IPS DF 4.7 (cell line): ENCODE measurements around the gene HBZ.
"Not testable (repeated sequence)": the region's sequence is repeated elsewhere in the genome, so short reads cannot be mapped to it uniquely, and the experiment has no call there.

Source experiments
- DNase-seq: peaks from one replicate; pipeline ENCODE4 v3.0.0-alpha.2; 2013; ENCODE audit warnings: low spot score; ENCODE audit errors: extremely low read depth

HBZ gene

GRCh38 chr16:164827-165538 lies 12.5 kb downstream of the HBZ start:
- DNase-seq, result no peak

DNA sequence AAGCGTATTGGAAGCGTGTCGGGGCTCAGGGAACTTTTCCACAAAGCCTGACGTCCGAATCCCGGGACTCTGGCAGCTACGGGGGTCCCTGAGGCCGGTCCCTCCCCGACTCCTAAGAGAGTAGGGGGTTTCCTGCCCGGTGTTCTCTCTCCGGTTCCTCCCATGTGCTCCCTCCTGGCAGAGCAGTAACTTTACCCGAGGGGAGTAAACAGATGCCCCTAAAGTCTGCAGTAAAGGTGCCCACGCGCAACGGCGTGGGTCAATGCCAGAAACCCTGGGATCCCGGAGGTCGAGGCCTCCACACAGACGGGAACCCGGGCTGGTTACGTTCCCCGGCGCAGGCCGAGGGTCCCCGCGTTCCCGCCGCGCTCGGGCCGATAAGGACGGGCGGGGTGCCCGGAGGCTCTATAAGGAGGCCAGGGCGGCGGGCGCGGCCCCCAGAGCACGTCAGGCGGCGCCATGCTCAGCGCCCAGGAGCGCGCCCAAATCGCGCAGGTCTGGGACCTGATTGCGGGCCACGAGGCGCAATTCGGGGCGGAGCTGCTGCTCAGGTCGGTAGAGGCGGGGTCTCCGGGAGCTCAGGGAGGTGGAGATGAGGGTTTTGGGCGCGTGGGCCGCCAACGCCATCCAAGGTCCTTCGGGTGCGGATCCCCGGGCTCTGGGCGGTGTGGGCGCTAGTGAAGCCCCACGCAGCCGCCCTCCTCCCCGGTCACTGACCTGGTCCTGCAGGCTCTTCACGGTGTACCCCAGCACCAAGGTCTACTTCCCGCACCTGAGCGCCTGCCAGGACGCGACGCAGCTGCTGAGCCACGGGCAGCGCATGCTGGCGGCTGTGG lies 13.3 kb downstream of the HBZ start, which contains the start of gene HBM:
TSS of gene HBM (plus strand) at position 440 of the 836 bp plus-strand sequence. CDS start at position 460, 20 bp downstream.
- DNase-seq, result no peak

DNA sequence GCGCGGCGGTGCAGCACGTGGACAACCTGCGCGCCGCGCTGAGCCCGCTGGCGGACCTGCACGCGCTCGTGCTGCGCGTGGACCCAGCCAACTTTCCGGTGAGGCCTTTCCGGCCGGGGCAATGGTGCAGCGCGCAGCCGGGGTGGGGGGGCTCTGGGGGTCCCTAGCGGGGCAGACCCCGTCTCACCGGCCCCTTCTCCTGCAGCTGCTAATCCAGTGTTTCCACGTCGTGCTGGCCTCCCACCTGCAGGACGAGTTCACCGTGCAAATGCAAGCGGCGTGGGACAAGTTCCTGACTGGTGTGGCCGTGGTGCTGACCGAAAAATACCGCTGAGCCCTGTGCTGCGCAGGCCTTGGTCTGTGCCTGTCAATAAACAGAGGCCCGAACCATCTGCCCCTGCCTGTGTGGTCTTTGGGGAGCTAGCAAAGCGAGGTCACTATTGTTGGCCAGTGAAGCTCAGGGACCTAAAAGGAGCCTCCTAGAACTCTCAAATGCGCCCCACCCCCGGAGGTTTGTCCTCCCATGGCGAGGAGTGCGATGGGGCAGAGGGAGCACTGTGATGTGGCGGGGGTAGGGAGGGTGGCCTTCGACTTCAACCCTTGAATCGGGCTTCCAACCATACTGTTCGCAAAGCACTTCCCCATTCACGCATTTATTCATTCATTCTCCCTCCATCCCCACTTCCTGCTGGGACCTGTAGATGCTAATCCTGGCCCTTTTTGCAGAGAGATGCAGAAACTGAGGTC lies 14.1 kb downstream of the HBZ start:
- DNase-seq, result no peak

- no peak for DNase-seq
Observed at GRCh38 chr16:167122-167690, 14.8 kb downstream of the HBZ start.

DNA sequence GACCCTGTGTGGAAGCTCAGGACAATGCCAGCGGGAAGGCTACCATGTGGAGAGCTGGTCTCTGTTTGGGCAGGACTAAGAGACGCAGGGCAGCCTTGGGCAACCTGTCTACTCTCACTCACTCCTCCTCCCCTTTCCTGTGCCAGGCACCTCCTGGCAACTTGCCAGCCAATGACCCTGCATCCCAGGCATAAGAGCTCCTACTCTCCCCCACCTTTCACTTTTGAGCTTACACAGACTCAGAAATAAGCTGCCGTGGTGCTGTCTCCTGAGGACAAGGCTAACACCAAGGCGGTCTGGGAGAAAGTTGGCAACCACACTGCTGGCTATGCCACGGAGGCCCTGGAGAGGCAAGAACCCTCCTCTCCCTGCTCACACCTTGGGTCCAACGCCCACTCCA lies 16.0 kb downstream of the HBZ start:
- no peak for DNase-seq

GRCh38 chr16:169014-169413 lies 16.6 kb downstream of the HBZ start:
- no peak for DNase-seq

- DNase-seq, result not testable (repeated sequence)
Observed at GRCh38 chr16:170088-170507, 17.7 kb downstream of the HBZ start.

- no peak for DNase-seq
Observed at GRCh38 chr16:170788-171187, 18.3 kb downstream of the HBZ start.

- DNase-seq, result not testable (repeated sequence)
Observed at GRCh38 chr16:172374-172941, 20.0 kb downstream of the HBZ start, which contains the start of gene HBA2. HBA2 (plus strand) TSS chr16:172876; CDS start chr16:172913, 37 bp downstream.

DNA sequence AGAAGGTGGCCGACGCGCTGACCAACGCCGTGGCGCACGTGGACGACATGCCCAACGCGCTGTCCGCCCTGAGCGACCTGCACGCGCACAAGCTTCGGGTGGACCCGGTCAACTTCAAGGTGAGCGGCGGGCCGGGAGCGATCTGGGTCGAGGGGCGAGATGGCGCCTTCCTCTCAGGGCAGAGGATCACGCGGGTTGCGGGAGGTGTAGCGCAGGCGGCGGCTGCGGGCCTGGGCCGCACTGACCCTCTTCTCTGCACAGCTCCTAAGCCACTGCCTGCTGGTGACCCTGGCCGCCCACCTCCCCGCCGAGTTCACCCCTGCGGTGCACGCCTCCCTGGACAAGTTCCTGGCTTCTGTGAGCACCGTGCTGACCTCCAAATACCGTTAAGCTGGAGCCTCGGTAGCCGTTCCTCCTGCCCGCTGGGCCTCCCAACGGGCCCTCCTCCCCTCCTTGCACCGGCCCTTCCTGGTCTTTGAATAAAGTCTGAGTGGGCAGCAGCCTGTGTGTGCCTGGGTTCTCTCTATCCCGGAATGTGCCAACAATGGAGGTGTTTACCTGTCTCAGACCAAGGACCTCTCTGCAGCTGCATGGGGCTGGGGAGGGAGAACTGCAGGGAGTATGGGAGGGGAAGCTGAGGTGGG lies 20.9 kb downstream of the HBZ start:
- DNase-seq, result not testable (repeated sequence)

DNA sequence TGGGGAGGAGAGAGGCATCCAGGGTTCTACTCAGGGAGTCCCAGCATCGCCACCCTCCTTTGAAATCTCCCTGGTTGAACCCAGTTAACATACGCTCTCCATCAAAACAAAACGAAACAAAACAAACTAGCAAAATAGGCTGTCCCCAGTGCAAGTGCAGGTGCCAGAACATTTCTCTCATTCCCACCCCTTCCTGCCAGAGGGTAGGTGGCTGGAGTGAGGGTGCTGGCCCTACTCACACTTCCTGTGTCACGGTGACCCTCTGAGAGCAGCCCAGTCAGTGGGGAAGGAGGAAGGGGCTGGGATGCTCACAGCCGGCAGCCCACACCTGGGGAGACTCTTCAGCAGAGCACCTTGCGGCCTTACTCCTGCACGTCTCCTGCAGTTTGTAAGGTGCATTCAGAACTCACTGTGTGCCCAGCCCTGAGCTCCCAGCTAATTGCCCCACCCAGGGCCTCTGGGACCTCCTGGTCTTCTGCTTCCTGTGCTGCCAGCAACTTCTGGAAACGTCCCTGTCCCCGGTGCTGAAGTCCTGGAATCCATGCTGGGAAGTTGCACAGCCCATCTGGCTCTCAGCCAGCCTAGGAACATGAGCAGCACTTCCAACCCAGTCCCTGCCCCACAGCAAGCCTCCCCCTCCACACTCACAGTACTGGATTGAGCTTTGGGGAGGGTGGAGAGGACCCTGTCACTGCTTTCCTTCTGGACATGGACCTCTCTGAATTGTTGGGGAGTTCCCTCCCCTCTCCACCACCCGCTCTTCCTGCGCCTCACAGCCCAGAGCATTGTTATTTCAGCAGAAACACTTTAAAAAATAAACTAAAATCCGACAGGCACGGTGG lies 21.7 kb downstream of the HBZ start:
- DNase-seq, result not testable (repeated sequence)

- no peak for DNase-seq
Observed at GRCh38 chr16:175011-175949, 22.8 kb downstream of the HBZ start.

DNA sequence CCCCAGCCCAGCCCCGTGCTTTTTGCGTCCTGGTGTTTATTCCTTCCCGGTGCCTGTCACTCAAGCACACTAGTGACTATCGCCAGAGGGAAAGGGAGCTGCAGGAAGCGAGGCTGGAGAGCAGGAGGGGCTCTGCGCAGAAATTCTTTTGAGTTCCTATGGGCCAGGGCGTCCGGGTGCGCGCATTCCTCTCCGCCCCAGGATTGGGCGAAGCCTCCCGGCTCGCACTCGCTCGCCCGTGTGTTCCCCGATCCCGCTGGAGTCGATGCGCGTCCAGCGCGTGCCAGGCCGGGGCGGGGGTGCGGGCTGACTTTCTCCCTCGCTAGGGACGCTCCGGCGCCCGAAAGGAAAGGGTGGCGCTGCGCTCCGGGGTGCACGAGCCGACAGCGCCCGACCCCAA lies 23.6 kb downstream of the HBZ start:
- not testable (repeated sequence) for DNase-seq

- DNase-seq, result not testable (repeated sequence)
Observed at GRCh38 chr16:176477-177382, 24.3 kb downstream of the HBZ start, which contains the start of gene HBA1. HBA1 (plus strand) TSS chr16:176680; CDS start chr16:176717, 37 bp downstream.

DNA sequence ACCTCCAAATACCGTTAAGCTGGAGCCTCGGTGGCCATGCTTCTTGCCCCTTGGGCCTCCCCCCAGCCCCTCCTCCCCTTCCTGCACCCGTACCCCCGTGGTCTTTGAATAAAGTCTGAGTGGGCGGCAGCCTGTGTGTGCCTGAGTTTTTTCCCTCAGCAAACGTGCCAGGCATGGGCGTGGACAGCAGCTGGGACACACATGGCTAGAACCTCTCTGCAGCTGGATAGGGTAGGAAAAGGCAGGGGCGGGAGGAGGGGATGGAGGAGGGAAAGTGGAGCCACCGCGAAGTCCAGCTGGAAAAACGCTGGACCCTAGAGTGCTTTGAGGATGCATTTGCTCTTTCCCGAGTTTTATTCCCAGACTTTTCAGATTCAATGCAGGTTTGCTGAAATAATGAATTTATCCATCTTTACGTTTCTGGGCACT lies 25.0 kb downstream of the HBZ start:
- no peak for DNase-seq

- no peak for DNase-seq
Observed at GRCh38 chr16:177981-178667, 25.7 kb downstream of the HBZ start.

GRCh38 chr16:178668-179015 lies 26.2 kb downstream of the HBZ start:
- DNase-seq, result no peak
